GM19099 (cell line): ENCODE data around the gene NLGN4X.

Source experiments
- POLR2A ChIP-seq: IDR thresholded peaks from 3 replicates; pipeline ENCODE4 v1.6.1; 2011; ENCODE audit warnings: low read depth; ENCODE audit not compliant: insufficient read length; ENCODE audit errors: extremely low read depth

Gene NLGN4X

GRCh38 chrX:6228720-6229119 lies at the start of gene NLGN4X:
Gene NLGN4X (minus strand): TSS chrX:6228867. CDS start chrX:6151466, 77,401 bp downstream.
- no peak for TF ChIP-seq POLR2A

- no peak for TF ChIP-seq POLR2A
Observed at GRCh38 chrX:6266041-6266440, 37.4 kb upstream of the NLGN4X start.

- no peak for TF ChIP-seq POLR2A
Observed at GRCh38 chrX:6262959-6263358, 34.3 kb upstream of the NLGN4X start.

GRCh38 chrX:6257025-6257424 lies 28.4 kb upstream of the NLGN4X start:
- TF ChIP-seq POLR2A: no peak

- no peak for TF ChIP-seq POLR2A
Observed at GRCh38 chrX:6244666-6245065, 16.0 kb upstream of the NLGN4X start.

- TF ChIP-seq POLR2A: no peak
Observed at GRCh38 chrX:6238576-6238975, 9.9 kb upstream of the NLGN4X start.

- no peak for TF ChIP-seq POLR2A
Observed at GRCh38 chrX:6227935-6228334, 732 bp downstream of the NLGN4X start.

GRCh38 chrX:6227453-6227835 lies 1.2 kb downstream of the NLGN4X start:
- no peak for TF ChIP-seq POLR2A

- TF ChIP-seq POLR2A: no peak
Observed at GRCh38 chrX:6226596-6227452, 1.8 kb downstream of the NLGN4X start.

GRCh38 chrX:6225911-6226595 lies 2.6 kb downstream of the NLGN4X start:
- TF ChIP-seq POLR2A: no peak

GRCh38 chrX:6225288-6225910 lies 3.3 kb downstream of the NLGN4X start:
- TF ChIP-seq POLR2A: no peak

- TF ChIP-seq POLR2A: no peak
Observed at GRCh38 chrX:6223516-6223915, 5.2 kb downstream of the NLGN4X start.

GRCh38 chrX:6210230-6210629 lies 18.4 kb downstream of the NLGN4X start:
- TF ChIP-seq POLR2A: no peak

- TF ChIP-seq POLR2A: no peak
Observed at GRCh38 chrX:6203462-6204215, 25.0 kb downstream of the NLGN4X start.

GRCh38 chrX:6199486-6199885 lies 29.2 kb downstream of the NLGN4X start:
- TF ChIP-seq POLR2A: no peak
